NB4 (cell line): ENCODE measurements around the gene THEMIS.

Source experiments
- TF ChIP-seq, protein P1 (sequence below): IDR thresholded peaks from one replicate; pipeline ENCODE4 v1.5.1; 2012; ENCODE audit warnings: low read depth, low read length
- TF ChIP-seq, protein P2 (sequence below): IDR thresholded peaks from 2 replicates; pipeline ENCODE4 v1.6.1; 2011; ENCODE audit warnings: low read depth, low read length

DNA sequence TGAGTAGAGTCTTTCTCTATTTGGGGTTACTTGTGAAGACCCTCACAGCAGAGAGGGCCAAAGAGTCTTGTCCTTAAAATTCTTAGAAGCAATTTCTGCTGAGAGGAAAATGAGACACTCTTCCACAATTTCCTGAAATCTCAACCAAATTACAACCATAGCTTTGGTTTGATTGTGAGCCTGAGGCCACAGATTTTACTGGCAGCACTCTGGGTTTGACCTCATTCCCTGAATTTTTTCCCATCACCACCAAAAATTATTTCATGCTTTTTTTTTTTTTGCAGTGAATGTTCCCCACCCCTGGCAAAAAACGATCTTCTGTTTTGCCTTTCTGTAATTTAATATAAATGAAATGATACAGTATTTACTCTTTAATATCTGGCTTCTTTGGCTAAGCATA, 125.5 kb downstream of the THEMIS start:
- TF ChIP-seq, protein P1, sequence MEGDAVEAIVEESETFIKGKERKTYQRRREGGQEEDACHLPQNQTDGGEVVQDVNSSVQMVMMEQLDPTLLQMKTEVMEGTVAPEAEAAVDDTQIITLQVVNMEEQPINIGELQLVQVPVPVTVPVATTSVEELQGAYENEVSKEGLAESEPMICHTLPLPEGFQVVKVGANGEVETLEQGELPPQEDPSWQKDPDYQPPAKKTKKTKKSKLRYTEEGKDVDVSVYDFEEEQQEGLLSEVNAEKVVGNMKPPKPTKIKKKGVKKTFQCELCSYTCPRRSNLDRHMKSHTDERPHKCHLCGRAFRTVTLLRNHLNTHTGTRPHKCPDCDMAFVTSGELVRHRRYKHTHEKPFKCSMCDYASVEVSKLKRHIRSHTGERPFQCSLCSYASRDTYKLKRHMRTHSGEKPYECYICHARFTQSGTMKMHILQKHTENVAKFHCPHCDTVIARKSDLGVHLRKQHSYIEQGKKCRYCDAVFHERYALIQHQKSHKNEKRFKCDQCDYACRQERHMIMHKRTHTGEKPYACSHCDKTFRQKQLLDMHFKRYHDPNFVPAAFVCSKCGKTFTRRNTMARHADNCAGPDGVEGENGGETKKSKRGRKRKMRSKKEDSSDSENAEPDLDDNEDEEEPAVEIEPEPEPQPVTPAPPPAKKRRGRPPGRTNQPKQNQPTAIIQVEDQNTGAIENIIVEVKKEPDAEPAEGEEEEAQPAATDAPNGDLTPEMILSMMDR: no peak
- TF ChIP-seq, protein P2, sequence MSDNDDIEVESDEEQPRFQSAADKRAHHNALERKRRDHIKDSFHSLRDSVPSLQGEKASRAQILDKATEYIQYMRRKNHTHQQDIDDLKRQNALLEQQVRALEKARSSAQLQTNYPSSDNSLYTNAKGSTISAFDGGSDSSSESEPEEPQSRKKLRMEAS: no peak
